Esophagus squamous epithelium (tissue), 5 donors: Measurements from ENCODE around the gene SRGAP2C. TPM values are rescaled to one million over a fixed set of nuclear protein-coding genes. Genes with fewer than 3 reads are reported as not detected.
A peak's percentile ranks its signal among the peaks of the same experiment; 100 is the strongest.
"Not testable (repeated sequence)": the region's sequence is repeated elsewhere in the genome, so short reads cannot be mapped to it uniquely, and the experiment has no call there.

Experiments
- DNase-seq: peaks from one replicate; lab custom pipeline; 2025; lab: John Stamatoyannopoulos, UW
- H3K27ac ChIP-seq, 4 donors: fragments of 200-600 bp; sonication (generic); one replicate each; pipeline ENCODE4 v1.5.1; 2016 to 2019; ENCODE audit warnings: mild to moderate bottlenecking in 1 of 4
- H3K27me3 ChIP-seq, 4 donors: fragments of 200-600 bp; sonication (generic); 1 replicate in 3 of 4; 2 replicates in 1 of 4; pipeline versions ENCODE4 v1.5.1 to v1.6.0; 2017 to 2021; ENCODE audit warnings: antibody characterized with exemption in 1 of 4
- H3K36me3 ChIP-seq, 3 donors: fragments of 200-600 bp; sonication (generic); one replicate each; pipeline ENCODE4 v1.5.1; 2016 to 2019
- H3K4me1 ChIP-seq, 3 donors: fragments of 200-600 bp; sonication (generic); one replicate each; pipeline ENCODE4 v1.5.1; 2017 to 2019
- H3K4me3 ChIP-seq, 4 donors: fragments of 200-600 bp; sonication (generic); 1 replicate in 3 of 4; 2 replicates in 1 of 4; pipeline ENCODE4 v1.5.1; 2016 to 2019; ENCODE audit warnings: mild to moderate bottlenecking in 2 of 4, moderate library complexity in 1 of 4
- H3K9me3 ChIP-seq, 3 donors: fragments of 200-600 bp; sonication (generic); one replicate each; pipeline ENCODE4 v1.5.1; 2016 to 2019
- WGBS, 2 donors: methylation state at CpG; one replicate each; pipeline ENCODE4 v1.1.5; 2018; 5-methylcytosine and 5-hydroxymethylcytosine counted together
- intact Hi-C: fragments of 100-400 bp; cut with DNase I; formaldehyde crosslinking; loops from one replicate; pipeline ENCODE4 v1.15.0; 2022
- total RNA-seq, 4 donors: library from RNA; depleted of rRNA; stranded (reverse); fragments of >200 nt; gene quantifications; one replicate each; pipeline ENCODE4 v1.1.0, GENCODE V29; 2016
- donor health status: DM: yes; HTN: yes; CAD: no.

Gene SRGAP2C
- total RNA-seq, 4 donors from 2014 or later = 5.4 to 16.8 (median 12.0) TPM

- no CpG with 5 or more reads among the region's 3 CpGs for WGBS, 2 donors
- DNase-seq, H3K27ac ChIP-seq, H3K4me3 ChIP-seq, H3K36me3 ChIP-seq, intact Hi-C loops, H3K9me3 ChIP-seq, H3K4me1 ChIP-seq, H3K27me3 ChIP-seq: not testable (repeated sequence)
Measured at GRCh38 chr1:121344355-121344754, 159.6 kb downstream of the SRGAP2C start.

- H3K9me3 ChIP-seq, H3K27ac ChIP-seq, intact Hi-C loops, DNase-seq, H3K36me3 ChIP-seq, H3K4me3 ChIP-seq, H3K4me1 ChIP-seq, H3K27me3 ChIP-seq: not testable (repeated sequence)
- 83% methylated on average over 1 of the region's 3 CpGs; no CpG with 5 or more reads in 1 of the 2 donors for WGBS, 2 donors
Measured at GRCh38 chr1:121346654-121347053, 161.9 kb downstream of the SRGAP2C start.

GRCh38 chr1:121347476-121347875 lies 162.7 kb downstream of the SRGAP2C start:
- H3K27me3 ChIP-seq, DNase-seq, intact Hi-C loops, H3K36me3 ChIP-seq, H3K9me3 ChIP-seq, H3K4me1 ChIP-seq, H3K4me3 ChIP-seq, H3K27ac ChIP-seq: not testable (repeated sequence)
- 86% methylated on average over 4 of the region's 5 CpGs; no CpG with 5 or more reads in 1 of the 2 donors for WGBS, 2 donors

- intact Hi-C loops, DNase-seq, H3K27me3 ChIP-seq, H3K27ac ChIP-seq, H3K9me3 ChIP-seq, H3K36me3 ChIP-seq, H3K4me1 ChIP-seq, H3K4me3 ChIP-seq: not testable (repeated sequence)
- WGBS, 2 donors = no CpG with 5 or more reads among the region's 1 CpG
Measured at GRCh38 chr1:121348115-121348514, 163.3 kb downstream of the SRGAP2C start.

GRCh38 chr1:121349332-121349967 lies 164.7 kb downstream of the SRGAP2C start:
- H3K27me3 ChIP-seq, intact Hi-C loops, H3K4me3 ChIP-seq, H3K9me3 ChIP-seq, H3K36me3 ChIP-seq, DNase-seq, H3K27ac ChIP-seq, H3K4me1 ChIP-seq: not testable (repeated sequence)
- no CpG with 5 or more reads among the region's 4 CpGs for WGBS, 2 donors

GRCh38 chr1:121355711-121356420 lies 171.1 kb downstream of the SRGAP2C start:
- H3K4me1 ChIP-seq, intact Hi-C loops, DNase-seq, H3K9me3 ChIP-seq, H3K36me3 ChIP-seq, H3K4me3 ChIP-seq, H3K27me3 ChIP-seq, H3K27ac ChIP-seq: not testable (repeated sequence)
- WGBS, 2 donors = no CpG with 5 or more reads among the region's 5 CpGs

- H3K4me1 ChIP-seq, DNase-seq, H3K9me3 ChIP-seq, H3K4me3 ChIP-seq, H3K36me3 ChIP-seq, H3K27me3 ChIP-seq, H3K27ac ChIP-seq, intact Hi-C loops: not testable (repeated sequence)
- no CpG with 5 or more reads among the region's 2 CpGs for WGBS, 2 donors
Measured at GRCh38 chr1:121356819-121357218, 172.0 kb downstream of the SRGAP2C start.

GRCh38 chr1:121360531-121360930 lies 175.8 kb downstream of the SRGAP2C start:
- intact Hi-C loops, DNase-seq, H3K27ac ChIP-seq, H3K27me3 ChIP-seq, H3K36me3 ChIP-seq, H3K9me3 ChIP-seq, H3K4me1 ChIP-seq, H3K4me3 ChIP-seq: not testable (repeated sequence)
- WGBS, 2 donors = no CpG with 5 or more reads among the region's 1 CpG

- H3K27me3 ChIP-seq, H3K9me3 ChIP-seq, intact Hi-C loops, H3K36me3 ChIP-seq, DNase-seq, H3K4me1 ChIP-seq, H3K4me3 ChIP-seq: not testable (repeated sequence)
- WGBS, 2 donors = 63 to 100% methylated on average over 1 of the region's 7 CpGs
- H3K27ac ChIP-seq = peak overlapping the region in 1 of 4 donors; percentile 34
Measured at GRCh38 chr1:121361451-121362233, 176.9 kb downstream of the SRGAP2C start.

GRCh38 chr1:121362234-121362883 lies 177.6 kb downstream of the SRGAP2C start:
- intact Hi-C loops, DNase-seq, H3K4me3 ChIP-seq, H3K27me3 ChIP-seq, H3K27ac ChIP-seq, H3K4me1 ChIP-seq, H3K9me3 ChIP-seq, H3K36me3 ChIP-seq: not testable (repeated sequence)
- WGBS, 2 donors = 32% methylated on average over 2 of the region's 4 CpGs; no CpG with 5 or more reads in 1 of the 2 donors

GRCh38 chr1:121365316-121365715 lies 180.5 kb downstream of the SRGAP2C start:
- H3K27me3 ChIP-seq, intact Hi-C loops, H3K27ac ChIP-seq, DNase-seq, H3K36me3 ChIP-seq, H3K4me3 ChIP-seq, H3K4me1 ChIP-seq, H3K9me3 ChIP-seq: not testable (repeated sequence)
- WGBS, 2 donors = no CpG with 5 or more reads among the region's 6 CpGs

GRCh38 chr1:121365723-121366122 lies 180.9 kb downstream of the SRGAP2C start:
- H3K9me3 ChIP-seq, H3K27me3 ChIP-seq, H3K4me3 ChIP-seq, H3K36me3 ChIP-seq, H3K27ac ChIP-seq, DNase-seq, H3K4me1 ChIP-seq, intact Hi-C loops: not testable (repeated sequence)
- 88% methylated on average over 5 of the region's 6 CpGs; no CpG with 5 or more reads in 1 of the 2 donors for WGBS, 2 donors
